Measurements from ENCODE around the gene FAM131B. TPM values are rescaled to one million over a fixed set of nuclear protein-coding genes. Genes with fewer than 3 reads are reported as not detected.

Gene FAM131B
- total RNA-seq, 1 experiment from 2014 or later = 25.3 TPM

DNA sequence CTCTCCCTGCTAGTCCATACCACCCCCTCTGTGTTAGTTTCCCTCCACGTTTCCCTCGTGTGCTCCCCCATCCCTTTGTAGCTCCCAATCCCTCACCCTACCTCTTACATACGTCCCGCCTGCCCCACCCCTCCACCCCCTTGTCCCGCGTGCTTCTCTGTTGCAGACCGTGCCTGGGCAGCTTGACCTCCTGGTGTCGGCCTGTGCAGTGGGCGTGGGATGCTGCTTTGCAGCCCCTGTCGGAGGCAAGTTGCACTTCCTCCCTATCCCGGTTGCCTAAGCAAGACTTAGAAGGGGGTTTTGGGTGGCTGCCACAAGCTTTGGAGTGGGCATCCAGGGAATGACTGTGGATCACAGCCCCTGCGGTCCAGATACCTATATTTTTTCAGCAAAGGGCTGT is 38.9 kb downstream of the FAM131B start:
- Mint-ChIP-seq H3K36me3 (no peaks in the 10 kb centered on the region), H3K9me3 (no peaks in the 10 kb centered on the region), H3K27ac (no peak overlapping the region), H3K27me3 (ENCODE audit: low read depth) (no peaks in the 10 kb centered on the region), H3K4me3 (no peak overlapping the region), H3K4me1 (peaks cover 30% of the 10 kb centered on the region)
- POLR2A ChIA-PET = no interaction called here
- DNase-seq (ENCODE audit: low spot score) = no peak
- TF ChIP-seq RELA (CRISPR knock-in tag; IDR thresholded peaks at IDR 0.05; ENCODE audit: borderline replicate concordance) (no peak), ERG (CRISPR knock-in tag; IDR thresholded peaks at IDR 0.05) (no peak), CREB1 (CRISPR knock-in tag; IDR thresholded peaks at IDR 0.05) (no peak), USF1 (CRISPR knock-in tag; IDR thresholded peaks at IDR 0.05) (no peak), ZNF263 (CRISPR knock-in tag; IDR thresholded peaks at IDR 0.05; ENCODE audit: low read depth) (no peak), NFE2L1 (CRISPR knock-in tag; IDR thresholded peaks at IDR 0.05) (no peak), ESRRA (CRISPR knock-in tag; IDR thresholded peaks at IDR 0.05; ENCODE audit: borderline replicate concordance) (no peak), TCF7 (CRISPR knock-in tag; IDR thresholded peaks at IDR 0.05; ENCODE audit: low read depth) (no peak), ATF6 (CRISPR knock-in tag; IDR thresholded peaks at IDR 0.05) (no peak), CBFB (CRISPR knock-in tag; IDR thresholded peaks at IDR 0.05; ENCODE audit: low read depth) (no peak), GRHL2 (CRISPR knock-in tag; IDR thresholded peaks at IDR 0.05; ENCODE audit: insufficient replicate concordance, severe bottlenecking) (no peak)
- TF ChIP-seq, protein P1, sequence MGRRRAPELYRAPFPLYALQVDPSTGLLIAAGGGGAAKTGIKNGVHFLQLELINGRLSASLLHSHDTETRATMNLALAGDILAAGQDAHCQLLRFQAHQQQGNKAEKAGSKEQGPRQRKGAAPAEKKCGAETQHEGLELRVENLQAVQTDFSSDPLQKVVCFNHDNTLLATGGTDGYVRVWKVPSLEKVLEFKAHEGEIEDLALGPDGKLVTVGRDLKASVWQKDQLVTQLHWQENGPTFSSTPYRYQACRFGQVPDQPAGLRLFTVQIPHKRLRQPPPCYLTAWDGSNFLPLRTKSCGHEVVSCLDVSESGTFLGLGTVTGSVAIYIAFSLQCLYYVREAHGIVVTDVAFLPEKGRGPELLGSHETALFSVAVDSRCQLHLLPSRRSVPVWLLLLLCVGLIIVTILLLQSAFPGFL (CRISPR knock-in tag; IDR thresholded peaks at IDR 0.05; ENCODE audit: borderline replicate concordance) = no peak
- CTCF ChIA-PET = interaction anchor here (0.7 to 3.0 kb wide), 4 partner anchors 22 to 487 kb away, joined by 3 to 12 read pairs (median 4); partner anchors contain the start of gene CASP2
- peak; percentile 38 for ATAC-seq

GRCh38 chr7:143322760-143323633 is 39.5 kb downstream of the FAM131B start:
- Mint-ChIP-seq H3K27ac (0 out of 2 replicates have a peak overlapping the region, but pooled peaks have one; percentile 6), H3K27me3 (ENCODE audit: low read depth) (no peaks in the 10 kb centered on the region), H3K36me3 (no peaks in the 10 kb centered on the region), H3K4me1 (peaks cover 30% of the 10 kb centered on the region), H3K9me3 (no peaks in the 10 kb centered on the region), H3K4me3 (no peak overlapping the region)
- peak; percentile 6; the same call in 1 of the 2 replicates for ATAC-seq
- DNase-seq (ENCODE audit: low spot score) = no peak
- ChIA-PET POLR2A (no interaction called here), CTCF (interaction anchor here (0.8 to 3.0 kb wide), 5 partner anchors 22 to 108 kb away, joined by 3 to 12 read pairs (median 4); partner anchors contain the start of gene CASP2)
- TF ChIP-seq USF2 (CRISPR knock-in tag; IDR thresholded peaks at IDR 0.05) (no peak), ZMAT4 (CRISPR knock-in tag; IDR thresholded peaks at IDR 0.05) (no peak), ZNF317 (CRISPR knock-in tag; IDR thresholded peaks at IDR 0.05; ENCODE audit: borderline replicate concordance, low read depth) (no peak)
- TF ChIP-seq, protein P2, sequence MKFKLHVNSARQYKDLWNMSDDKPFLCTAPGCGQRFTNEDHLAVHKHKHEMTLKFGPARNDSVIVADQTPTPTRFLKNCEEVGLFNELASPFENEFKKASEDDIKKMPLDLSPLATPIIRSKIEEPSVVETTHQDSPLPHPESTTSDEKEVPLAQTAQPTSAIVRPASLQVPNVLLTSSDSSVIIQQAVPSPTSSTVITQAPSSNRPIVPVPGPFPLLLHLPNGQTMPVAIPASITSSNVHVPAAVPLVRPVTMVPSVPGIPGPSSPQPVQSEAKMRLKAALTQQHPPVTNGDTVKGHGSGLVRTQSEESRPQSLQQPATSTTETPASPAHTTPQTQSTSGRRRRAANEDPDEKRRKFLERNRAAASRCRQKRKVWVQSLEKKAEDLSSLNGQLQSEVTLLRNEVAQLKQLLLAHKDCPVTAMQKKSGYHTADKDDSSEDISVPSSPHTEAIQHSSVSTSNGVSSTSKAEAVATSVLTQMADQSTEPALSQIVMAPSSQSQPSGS (CRISPR knock-in tag; IDR thresholded peaks at IDR 0.05; ENCODE audit: borderline replicate concordance, low read depth) = no peak
- TF ChIP-seq, protein P3, sequence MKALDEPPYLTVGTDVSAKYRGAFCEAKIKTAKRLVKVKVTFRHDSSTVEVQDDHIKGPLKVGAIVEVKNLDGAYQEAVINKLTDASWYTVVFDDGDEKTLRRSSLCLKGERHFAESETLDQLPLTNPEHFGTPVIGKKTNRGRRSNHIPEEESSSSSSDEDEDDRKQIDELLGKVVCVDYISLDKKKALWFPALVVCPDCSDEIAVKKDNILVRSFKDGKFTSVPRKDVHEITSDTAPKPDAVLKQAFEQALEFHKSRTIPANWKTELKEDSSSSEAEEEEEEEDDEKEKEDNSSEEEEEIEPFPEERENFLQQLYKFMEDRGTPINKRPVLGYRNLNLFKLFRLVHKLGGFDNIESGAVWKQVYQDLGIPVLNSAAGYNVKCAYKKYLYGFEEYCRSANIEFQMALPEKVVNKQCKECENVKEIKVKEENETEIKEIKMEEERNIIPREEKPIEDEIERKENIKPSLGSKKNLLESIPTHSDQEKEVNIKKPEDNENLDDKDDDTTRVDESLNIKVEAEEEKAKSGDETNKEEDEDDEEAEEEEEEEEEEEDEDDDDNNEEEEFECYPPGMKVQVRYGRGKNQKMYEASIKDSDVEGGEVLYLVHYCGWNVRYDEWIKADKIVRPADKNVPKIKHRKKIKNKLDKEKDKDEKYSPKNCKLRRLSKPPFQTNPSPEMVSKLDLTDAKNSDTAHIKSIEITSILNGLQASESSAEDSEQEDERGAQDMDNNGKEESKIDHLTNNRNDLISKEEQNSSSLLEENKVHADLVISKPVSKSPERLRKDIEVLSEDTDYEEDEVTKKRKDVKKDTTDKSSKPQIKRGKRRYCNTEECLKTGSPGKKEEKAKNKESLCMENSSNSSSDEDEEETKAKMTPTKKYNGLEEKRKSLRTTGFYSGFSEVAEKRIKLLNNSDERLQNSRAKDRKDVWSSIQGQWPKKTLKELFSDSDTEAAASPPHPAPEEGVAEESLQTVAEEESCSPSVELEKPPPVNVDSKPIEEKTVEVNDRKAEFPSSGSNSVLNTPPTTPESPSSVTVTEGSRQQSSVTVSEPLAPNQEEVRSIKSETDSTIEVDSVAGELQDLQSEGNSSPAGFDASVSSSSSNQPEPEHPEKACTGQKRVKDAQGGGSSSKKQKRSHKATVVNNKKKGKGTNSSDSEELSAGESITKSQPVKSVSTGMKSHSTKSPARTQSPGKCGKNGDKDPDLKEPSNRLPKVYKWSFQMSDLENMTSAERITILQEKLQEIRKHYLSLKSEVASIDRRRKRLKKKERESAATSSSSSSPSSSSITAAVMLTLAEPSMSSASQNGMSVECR (CRISPR knock-in tag; IDR thresholded peaks at IDR 0.05; ENCODE audit: borderline replicate concordance) = no peak
